D341Med (cell line): ENCODE results near the gene EIF4G2.
"Not testable (repeated sequence)": the region's sequence is repeated elsewhere in the genome, so short reads cannot be mapped to it uniquely, and the experiment has no call there.

ENCODE experiments used
- DNase-seq: peaks from one replicate; pipeline ENCODE4 v3.0.0; 2012; ENCODE audit warnings: low spot score

Gene EIF4G2

DNA sequence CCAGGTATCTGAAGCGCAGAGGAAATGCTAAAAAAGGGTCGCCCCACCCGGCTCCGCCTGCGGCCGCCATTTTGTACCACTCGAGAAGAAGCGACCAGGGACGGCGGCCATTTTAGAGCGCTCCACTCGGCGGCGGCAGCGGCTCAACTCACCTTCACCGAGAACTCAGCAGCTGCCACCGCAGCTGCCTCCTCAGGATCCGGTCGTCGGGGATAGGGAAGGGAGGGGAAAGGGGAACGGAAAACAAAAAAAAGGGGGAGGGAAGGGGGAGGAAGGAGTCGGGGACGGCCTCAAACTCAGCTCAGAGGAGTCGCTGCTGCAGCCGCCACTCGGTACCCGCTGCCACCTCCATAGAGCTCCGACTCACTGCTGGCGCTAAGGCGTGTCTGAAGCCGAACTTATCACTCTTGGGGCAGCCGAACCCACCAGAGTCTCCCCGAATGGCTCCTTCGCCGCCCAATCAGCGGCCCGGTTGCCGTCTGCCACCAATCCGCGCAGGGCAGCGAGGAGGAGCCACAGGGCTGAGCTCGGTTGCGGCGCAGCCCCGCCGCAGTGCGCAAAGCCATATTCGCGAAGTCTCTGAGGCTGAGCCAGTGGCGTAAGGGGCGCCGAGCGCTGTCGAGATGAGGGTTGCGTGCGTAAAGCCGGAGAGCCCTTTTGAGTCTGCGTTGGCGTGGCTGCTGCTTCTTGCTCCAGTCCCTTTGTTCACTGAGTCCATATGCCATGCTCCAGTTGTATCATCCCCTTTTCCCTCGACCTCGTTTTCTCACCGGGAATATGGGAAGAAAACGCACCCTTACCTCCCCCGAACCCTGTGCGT is at the start of gene EIF4G2:
Gene EIF4G2 (minus strand): TSS at position 374 of the 820 bp plus-strand sequence.
- peak; percentile 97 for DNase-seq

DNA sequence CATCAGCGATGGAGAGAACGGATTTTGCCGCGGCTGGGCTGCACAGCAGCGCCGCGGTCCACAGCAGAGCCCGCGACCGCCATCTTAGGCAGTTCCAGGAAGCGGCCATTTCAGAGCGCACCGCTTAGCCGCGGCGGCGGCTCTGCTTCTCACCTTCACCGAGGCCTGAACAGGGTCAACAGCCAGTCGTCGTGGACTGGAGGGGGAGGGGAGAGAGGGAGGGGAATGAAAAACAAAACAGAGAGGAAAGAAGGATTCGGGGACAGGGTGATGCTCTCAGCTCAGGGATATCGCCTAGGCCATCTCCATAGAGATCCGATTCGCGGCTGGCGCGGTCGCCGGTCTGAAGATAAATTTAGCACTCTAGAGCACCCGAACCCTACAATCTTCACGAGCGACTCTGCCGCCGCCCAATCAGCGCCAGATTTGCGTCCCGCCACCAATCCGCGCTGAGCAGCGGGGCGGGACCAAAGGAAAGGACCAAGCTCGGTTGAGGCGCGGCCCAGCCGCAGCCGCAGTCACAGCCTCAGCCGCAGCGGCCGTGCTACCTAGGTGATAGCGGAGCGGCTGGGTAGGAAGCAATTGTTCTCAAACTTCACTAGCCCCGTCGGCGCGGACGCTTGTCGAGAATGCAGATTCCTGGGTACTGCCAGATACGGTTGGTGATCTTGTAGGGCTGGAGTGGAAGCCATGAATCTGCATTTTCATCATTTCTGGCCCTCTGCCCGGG is 49.1 kb upstream of the EIF4G2 start, which contains the start of gene ZBED5:
Gene ZBED5 (minus strand): TSS at position 345 of the 730 bp plus-strand sequence. CDS start 3,108 bp downstream, outside the sequence.
- peak; percentile 94 for DNase-seq

DNA sequence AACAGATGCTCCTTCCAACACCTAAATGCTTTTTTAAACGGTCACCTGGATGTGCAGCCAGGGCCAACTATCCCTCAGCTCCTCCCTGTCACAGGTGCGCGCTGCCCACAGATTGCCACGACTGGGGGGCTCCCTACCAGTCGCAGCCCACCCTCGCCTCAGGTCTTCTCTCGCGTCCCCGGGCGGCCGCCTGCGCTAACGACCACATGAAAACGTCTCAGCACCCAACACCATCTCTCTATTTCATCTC is 48.7 kb upstream of the EIF4G2 start:
- no peak for DNase-seq

DNA sequence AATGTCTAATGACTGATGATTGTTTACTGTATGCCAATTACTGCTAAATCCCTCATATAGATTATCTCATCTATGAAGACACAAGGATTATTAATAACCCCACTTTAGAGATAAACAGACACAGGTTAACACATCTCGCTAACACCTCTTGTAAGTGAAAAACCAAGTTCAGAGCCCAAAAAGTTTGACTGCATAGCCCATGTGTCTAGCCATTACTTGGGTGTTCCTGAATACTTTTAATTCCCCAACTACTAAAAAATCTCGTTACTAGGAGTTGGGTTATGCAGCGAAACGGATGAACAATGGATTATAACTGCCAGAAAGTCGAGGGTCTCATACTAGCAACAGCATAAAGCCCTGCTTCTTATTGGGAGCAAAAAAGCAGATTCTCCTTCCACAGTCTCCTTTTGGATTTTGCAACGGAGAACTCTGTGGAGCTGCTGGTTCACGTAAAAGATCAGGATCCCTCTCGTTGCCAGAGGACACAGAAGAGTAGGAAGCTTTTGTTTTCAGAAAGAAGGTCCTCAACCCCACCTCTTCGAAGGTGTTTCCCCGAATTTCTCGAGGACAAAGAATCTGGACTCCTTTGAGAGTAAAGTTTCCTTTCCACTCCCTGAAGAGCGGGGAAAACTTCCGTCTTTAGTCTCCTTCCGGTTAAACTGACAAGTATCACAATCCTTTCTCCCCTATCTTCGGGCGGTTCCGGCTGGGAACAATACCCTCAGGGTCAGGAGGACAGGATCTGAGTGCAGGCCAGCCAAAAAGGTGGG is 48.1 kb upstream of the EIF4G2 start:
- peak; percentile 12 for DNase-seq

DNA sequence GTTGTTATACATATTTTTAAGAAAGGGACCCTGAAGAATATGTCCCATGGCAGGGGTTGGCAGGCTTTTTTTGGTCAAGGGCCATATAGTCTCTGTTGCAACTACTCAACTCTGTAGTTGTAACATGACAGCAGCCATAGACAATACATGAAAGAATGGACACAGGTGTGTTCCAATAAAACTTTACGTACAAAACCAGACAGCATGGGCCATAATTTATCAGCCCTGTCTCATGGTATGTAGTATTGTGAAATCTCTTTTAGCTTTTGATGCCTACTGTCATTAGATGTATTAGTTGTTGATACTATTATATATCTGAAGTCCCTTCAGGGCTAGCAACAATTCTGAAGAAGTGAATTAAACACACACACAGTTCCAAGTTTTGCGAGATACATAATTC is 46.6 kb upstream of the EIF4G2 start:
- DNase-seq, result no peak

DNA sequence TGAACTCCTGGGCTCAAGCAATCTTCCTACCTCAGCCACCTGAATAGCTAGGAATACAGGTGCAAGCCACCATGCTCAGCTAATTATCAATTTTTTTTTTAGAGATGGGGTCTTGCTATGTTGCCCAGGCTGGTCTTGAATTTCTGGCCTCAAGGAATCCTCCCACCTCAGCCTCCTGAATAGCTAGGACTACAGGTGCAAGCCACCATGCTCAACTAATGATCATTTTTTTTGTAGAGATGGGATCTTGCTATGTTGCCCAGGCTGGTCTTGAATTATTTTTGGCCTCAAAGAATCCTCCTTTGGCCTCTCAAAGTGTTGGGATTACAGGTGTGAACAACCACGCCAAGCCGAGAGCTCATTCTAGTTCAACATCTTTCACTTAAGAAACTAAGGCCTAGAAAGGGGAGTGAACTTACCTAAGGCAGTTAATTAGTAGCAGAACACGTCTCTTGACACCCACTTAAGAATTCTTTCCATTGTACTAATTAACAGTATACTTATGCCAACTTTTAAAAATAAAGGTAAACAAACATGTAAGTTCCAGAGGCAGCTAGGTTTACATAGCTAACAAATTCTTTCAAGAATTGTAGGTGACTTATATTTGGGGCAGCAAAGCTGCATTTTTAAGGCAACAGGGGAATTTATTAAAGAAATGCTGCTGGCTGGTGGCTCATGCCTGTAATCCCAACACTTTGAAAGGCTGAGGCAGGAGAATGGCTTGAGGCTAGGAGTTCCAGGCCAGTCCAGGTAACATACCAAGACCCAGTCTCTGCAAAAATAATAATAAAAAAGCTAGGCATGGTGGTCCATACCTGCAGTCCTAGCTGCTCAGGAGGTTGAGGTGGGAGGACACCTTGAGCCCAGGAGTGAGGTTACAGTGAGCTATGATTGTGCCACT is 39.5 kb upstream of the EIF4G2 start:
- DNase-seq, result no peak

DNA sequence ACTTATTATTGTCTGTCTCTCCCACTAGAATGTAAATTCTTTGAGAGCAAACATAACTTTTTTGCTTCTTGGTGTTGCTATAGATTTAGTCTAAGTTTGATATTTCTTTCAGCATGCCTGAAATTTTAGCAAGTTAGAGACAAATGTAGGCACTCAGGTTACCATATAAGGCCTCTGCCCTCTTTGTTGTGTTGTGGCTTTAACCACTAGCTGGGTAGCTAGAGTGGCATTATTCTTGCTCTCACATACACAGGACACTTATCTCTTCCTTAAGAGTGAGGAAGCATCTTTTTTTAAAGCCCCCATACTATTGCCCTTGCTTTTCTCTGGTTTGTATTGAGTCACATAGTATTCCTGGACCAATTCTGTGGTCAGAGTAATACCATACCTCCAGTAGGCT is 37.9 kb upstream of the EIF4G2 start:
- DNase-seq, result no peak

DNA sequence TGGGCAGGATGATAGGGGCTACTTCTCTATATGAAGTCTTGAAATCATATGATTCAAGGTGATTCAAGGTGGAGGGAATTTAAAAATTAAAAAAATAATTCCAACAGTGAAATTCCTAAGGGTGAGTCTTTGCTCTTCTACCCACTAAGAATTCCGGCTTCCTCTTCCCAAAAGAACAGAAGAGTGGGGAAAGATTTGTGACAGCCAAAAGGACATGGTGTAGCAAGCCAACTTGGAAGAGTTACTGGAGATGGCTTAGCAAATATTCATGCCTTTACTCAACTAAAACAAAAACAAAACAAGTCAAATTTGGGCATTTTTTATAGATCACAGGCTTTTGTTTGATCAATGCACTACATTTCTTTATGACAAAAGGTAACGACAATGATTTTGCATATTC is 36.9 kb upstream of the EIF4G2 start:
- DNase-seq, result no peak

DNA sequence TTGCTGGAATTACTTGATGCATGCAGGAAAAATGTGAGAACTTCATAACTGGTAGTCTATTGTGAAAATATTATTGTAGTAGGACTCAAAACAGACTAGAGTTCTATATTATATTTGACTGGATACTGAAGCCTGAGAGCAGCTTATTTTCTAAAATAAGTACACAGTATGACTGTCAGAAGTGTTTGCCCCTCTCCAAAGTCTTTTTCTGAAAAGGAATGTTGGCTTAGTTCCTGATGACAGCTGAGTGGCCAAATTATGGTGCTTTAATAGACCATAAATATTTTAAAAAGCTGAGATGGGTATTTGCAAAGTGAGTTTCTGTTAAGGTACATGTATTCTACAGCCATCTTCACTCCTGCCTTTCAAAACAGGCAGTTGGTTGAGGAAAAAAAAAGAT is 36.1 kb upstream of the EIF4G2 start:
- no peak for DNase-seq

DNA sequence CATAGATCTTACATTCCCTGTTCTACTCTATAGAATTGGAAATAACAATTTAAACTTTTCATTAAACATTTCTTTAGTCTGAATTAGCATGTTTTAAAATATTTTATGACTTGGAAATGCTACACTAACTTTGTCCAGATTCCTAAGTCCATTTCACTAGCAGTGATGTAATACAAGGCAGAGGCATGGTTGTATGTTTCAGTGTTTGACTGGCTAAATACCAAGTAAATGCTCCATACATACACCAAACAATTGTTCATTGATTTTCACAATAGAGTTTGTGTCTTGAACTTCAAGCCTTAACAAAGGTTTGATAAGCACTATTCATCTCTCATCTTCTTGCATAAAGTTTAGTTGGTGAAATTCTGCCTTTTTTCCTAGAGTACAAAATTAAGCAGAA is 35.6 kb upstream of the EIF4G2 start:
- no peak for DNase-seq

DNA sequence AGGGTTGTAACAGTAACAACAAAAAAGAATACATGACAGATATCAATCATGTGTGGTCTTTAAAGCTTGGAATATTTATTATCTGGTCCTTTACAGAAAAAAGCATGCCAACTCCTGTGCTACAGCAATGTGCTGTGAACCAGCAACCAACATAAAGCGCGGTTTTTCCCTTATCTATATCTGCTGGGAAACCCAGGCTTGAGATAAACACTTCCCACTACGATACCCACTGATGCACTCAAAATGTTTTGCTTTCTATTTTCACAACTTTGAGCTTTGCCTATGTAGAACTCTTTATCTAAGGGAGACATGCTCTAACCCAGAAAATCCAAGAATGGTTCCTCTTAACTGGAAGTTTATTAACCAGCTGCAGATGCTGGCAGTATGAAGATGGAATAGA is 30.2 kb upstream of the EIF4G2 start:
- DNase-seq, result no peak

DNA sequence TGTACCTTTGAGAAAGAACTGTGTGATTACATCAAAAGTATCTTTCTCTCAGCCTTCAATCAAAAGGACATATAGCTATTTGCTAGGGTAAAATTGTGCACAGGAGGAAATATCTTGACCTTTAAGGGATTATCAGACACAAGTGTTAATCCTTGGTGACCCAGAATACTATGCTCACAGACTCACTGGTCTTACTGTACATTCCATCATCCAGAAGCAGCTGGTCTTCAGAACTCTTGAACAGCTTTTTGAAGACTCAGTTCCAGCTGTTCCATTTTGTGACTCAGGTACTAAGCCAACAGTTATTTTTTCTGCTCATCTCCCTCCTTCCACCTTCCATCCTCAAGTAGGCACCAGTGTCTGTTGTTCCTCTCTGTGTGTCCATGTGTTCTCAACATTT is 29.4 kb upstream of the EIF4G2 start:
- no peak for DNase-seq

DNA sequence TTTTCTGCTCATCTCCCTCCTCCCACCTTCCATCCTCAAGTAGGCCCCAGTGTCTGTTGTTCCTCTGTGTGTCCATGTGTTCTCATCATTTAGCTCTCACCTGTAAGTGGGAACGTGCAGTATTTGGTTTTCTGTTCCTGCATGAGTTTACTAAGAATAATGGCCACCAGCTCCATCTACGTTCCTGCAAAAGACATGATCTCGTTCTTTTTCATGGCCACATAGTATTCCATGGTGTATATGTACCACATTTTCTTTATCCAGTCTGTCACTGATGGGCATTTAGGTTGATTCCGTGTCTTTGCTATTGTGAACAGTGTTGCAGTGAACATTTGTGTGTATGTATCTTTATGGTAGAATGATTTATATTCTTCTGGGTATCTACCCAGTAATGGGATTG is 28.2 kb upstream of the EIF4G2 start:
- not testable (repeated sequence) for DNase-seq

DNA sequence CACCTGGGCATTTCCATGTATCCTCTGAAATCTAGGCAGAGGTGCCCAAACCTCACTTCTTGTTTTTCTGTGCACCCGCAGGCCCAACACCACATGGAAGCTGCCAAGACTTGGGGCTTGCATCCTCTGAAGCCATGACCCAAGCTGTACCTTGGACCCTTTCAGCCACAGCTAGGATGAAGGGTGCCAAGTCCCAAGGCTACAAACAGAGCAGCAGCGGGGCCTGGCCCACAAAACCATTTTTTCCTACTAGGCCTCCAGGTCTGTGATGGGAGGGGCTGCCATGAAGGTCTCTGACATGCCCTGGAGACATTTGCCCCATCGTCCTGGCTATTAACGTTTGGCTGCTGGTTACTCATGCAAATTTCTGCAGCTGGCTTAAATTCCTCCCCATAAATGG is 20.4 kb upstream of the EIF4G2 start:
- DNase-seq, result no peak

DNA sequence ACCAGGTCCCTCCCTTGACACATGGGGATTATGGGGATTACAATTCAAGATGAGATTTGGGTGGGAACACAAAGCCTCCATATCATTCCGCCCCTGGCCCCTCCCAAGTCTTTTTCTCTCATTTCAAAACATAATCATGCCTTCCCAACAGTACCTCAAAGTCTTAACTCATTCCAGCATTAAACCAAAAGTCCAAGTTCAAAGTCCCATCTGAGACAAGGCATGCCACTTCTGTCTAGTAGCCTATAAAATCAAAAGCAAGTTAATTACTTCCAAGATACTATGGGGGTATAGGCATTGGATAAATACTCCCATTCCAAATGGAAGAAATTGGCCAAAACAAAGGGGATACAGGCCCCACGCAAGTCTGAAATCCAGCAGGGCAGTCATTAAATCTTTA is 19.7 kb upstream of the EIF4G2 start:
- no peak for DNase-seq

DNA sequence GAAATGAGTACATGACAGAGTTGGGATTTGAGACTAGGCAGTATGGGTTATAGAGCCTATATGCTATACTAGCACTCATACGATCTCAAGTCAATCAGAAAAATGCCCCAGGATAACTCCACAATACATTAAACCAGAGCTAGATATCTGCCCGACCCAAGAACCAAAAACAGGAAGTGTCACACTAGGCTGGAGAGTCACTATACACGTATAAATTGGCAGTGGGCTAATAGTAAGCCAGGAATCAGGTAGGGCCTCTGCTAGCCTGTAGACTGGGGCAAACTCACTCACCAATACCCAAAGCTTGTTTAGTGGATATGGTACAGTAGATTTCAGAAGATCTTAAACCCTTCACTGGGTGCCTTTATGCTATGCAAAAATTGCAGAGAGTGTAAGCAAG is 16.2 kb upstream of the EIF4G2 start:
- DNase-seq, result no peak

DNA sequence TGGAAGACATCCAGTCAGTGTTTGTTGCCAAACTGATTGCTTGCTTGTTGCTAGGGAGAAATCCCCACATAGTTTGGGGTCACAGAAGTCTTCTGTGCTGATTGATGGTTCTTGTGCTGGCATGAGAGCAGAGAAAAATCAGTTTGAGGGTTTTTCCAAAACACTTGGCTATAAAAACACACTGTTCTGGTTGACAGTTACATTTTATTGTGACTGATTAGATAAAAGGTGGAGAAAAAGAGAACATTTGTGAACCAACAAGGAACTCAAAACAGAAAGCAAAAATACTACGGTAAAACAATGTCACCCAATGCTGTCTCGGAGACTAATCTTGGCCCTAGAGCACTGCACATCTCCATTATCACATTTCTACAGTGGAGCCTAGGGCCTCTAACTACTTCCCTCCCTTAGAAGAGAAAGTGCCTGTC is 14.4 kb upstream of the EIF4G2 start:
- no peak for DNase-seq

DNA sequence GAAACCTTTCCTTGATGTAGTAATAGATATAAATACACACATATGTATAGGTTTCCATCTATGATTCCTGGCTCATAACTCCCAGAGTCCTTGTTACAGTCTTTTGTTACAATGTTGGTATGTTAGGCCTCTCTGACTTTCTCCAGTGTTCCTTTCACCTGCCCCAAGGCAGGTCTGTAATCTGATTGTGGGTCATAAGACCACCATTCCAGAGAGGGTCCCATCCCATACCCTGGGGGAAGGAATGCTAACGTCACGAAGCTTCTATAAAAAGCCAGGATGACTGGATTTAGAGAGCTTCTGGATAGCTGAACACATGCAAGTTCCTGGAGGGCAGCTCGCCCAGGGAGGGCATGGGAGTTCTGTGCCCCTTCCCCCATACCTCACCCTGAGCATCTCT is 13.8 kb upstream of the EIF4G2 start:
- DNase-seq, result not testable (repeated sequence)

DNA sequence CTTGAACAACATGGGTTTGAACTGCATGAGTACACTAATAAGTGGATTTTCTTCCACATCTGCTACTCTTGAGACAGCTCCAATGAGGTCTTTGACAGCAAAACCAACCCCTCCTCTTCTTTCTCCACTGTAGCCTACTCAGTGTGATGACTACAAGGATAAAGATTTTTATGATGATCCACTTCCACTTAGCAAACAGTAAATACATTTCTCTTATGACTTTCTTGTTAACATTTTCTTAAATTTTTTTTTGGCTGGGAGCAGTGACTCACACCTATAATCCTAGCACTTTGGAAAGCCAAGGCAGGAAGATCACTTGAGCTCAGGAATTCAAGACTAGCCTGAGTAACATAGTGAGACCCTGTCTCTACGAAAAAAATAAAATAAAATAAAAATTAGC is 9.9 kb upstream of the EIF4G2 start:
- no peak for DNase-seq

DNA sequence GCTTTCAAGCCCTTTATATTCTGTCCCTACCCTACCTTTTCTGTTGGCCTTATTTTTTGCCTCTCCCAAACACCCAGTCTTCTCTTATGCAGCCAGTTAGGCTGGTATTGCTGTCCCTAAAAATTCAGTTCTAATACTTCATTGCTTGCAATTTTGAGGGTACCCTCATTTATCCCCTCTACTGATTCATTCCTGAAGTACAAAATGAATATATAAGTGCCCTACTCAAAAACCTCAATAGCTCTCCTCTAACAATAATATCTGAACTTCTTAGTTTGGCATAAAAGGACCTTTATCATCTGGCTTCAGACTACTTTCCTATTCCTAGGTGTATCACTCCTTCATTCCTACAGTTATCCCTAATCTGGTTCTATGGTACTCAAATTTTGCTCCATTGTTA is 5.2 kb upstream of the EIF4G2 start:
- no peak for DNase-seq

DNA sequence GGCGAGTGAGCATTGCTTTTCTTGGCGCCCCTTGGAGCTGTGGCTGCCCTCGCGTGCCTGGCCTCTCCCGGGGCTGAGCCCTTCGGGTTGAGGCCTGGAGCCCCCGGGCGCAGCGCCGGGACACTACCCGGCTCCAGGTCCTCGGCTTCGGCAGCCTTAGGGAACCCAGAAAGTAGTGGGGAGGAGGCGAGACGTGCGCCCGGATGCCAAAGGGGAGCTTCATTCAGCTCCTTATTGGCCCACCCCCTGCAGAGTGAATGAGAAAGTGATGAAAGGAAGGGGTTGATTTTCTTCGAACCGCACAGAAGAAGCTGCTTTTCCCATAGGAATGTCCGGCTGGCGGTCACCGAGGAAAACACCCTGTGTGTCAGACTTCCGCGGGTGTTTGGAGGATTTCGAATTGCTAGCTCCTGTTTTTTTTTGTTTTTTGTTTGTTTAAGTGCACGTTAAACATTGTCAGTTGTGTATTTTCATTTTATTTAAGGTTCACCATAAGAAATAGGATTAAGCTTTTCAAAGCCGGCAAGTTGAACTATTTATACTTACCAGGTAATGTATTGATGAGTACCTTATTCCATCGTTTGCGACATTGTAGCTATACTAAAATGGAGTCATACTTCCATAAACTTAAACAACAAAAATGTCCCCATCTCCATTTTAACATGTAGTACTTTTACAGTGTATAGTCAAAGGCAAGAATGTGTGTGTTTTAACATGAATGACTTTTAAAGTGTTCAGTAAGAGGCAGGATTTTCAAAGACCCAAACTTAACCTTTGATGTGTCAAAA is 841 bp upstream of the EIF4G2 start:
- DNase-seq, result peak; percentile 75
